HG03575 (cell line): ENCODE results near the gene FOS.

ENCODE experiments used
- ATAC-seq: cut with Tn5 transposase; IDR thresholded peaks from one replicate; pipeline ENCODE4 v1.9.1; 2021; ENCODE audit not compliant: unreplicated experiment, insufficient number of reproducible peaks, low FRiP score; ENCODE audit errors: extremely low read depth

FOS gene

DNA sequence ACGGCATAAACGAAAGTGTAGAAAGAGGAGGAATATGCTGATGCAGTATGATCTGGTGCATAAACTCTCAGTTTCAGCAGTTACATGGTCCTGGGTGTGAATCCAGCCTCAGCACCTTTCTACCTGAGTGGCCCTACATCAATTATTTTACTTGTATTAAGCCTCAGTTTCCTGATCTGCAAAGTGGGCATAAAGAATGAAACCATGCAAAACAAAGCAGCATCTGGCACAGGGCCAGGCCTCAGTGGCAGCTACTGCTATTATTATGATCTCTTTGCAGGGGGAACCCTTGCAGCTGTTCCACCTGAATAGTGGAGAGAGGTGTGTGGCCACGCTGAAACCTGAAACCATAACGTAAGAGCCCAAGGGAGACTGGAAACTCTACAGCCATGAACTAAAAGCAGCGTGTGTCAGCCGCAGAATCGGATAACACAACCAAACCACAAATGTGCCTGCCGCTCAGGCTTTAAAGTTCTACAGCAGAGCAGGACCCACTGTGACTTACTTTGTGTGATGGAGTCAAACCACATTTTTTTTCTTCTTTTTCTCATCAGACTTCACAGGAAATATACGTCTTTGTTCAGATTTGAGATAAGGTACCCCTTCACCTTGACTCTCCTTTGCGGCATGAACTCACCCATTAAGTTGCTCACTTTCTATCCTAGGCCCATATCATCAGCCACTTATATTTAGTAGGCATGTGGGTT is 29.2 kb upstream of the FOS start:
- ATAC-seq: peak; percentile 74

GRCh38 chr14:75249958-75250336 is 28.7 kb upstream of the FOS start:
- no peak for ATAC-seq

DNA sequence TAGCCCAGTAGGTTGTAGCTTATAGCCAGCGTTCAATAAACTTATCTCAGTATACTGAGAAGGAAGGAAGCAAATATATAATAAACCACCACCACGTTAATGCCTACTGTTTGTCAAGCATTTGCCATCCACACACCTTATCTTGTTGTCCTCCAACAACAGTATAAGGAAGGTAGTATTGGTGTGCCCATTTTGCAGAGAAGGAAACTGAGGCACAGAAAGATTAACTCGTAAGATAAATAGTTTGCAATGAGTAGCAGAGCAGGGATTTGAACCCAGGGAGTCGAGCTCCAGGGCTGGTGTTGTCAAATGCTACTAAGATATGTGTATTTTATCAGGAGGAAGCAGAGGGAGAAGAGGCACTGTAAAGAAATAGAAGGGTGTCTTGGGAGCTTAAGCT is 27.8 kb upstream of the FOS start:
- no peak for ATAC-seq

DNA sequence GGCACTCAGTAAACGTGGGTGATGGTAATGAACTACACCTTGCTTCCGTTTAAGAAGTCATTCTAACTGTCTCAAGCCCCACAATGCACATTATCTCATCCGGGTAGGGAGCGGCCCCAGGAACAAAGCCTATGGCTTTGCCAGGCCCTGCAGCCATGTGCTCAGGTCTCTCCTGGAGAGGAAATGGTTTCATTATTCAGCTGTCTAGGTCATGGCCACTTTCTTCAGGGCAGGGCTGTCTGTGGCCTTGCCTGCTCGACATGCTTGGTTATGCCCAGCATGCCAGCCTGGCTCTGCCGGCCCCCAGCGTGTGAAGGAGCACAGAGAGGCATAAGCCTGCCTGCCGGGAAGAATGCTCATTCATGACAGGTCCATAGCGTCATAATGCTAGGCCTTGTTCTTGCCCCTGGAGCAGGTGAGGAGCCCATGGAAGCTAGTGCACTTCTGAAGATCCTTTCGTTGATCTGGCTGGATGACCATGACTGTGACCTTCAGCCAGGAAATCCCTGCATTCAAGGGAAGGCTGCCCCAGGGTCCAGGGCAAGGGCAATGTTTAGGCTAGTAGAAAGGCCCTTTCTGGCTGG is 26.3 kb upstream of the FOS start:
- ATAC-seq: no peak

DNA sequence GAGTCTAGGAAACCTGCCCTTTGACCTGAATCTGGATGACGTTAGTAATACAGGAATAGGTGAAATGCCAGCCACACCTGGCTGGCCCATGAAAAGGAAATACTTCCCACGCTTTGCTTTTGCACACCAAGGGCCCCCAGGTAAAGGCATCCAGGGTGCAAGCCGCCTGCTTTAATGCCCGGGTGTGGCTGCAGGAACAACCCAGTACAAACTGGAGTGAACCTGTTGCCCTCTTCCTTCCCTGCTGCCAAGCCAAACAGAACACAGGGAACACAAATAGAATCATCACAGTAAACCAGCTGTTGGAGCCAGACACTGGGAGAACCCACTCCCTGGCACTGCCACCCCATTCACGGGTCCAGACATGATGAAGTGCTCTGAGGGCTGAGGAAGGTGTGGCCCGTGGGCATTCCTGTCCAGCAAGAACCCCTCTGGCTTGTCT is 24.2 kb upstream of the FOS start:
- ATAC-seq: no peak

- ATAC-seq: no peak
Measured at GRCh38 chr14:75254901-75255584, 23.6 kb upstream of the FOS start.

DNA sequence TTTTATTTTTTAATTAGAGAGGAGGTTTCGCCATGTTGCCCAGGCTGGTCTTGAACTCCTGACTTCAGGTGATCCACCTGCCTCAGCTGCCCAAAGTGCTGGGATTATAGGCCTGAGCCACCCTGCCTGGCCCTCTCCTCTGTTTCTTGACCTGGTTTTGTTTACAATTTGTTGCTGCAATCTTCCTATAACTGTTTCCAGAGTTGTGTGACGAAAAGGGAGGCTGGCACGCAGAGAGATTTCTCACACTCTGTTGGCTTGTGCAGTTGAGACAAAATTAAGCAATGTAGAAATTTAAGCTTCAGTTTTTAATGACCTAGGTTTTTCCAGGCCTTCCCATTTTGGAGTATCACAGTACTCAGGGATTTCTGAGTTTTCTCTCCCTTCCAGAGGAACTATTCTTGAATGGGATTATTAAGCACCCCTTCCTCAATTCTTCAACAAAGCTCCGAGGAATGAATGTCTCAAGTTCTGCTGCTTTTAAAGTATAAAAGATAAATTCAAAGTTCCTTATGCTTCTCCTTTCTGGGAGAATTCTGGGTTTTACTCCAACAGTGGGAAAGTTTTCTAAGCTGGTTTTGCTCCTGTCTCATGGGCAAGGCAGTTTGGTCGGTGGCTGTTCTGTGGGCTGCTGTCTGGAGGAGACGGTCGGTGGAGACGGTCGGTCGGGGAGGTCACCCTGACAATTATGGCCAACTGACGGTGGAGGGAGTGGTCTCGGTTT is 20.4 kb upstream of the FOS start:
- no peak for ATAC-seq

GRCh38 chr14:75258803-75259509 is 19.7 kb upstream of the FOS start:
- peak; percentile 88 for ATAC-seq

- no peak for ATAC-seq
Measured at GRCh38 chr14:75259510-75259855, 19.1 kb upstream of the FOS start.

- no peak for ATAC-seq
Measured at GRCh38 chr14:75260025-75260763, 18.4 kb upstream of the FOS start.

- ATAC-seq: no peak
Measured at GRCh38 chr14:75261820-75262219, 16.8 kb upstream of the FOS start.

- ATAC-seq: no peak
Measured at GRCh38 chr14:75262641-75263040, 16.0 kb upstream of the FOS start.

- no peak for ATAC-seq
Measured at GRCh38 chr14:75264036-75264435, 14.6 kb upstream of the FOS start.

GRCh38 chr14:75267141-75267721 is 11.4 kb upstream of the FOS start:
- ATAC-seq: no peak

DNA sequence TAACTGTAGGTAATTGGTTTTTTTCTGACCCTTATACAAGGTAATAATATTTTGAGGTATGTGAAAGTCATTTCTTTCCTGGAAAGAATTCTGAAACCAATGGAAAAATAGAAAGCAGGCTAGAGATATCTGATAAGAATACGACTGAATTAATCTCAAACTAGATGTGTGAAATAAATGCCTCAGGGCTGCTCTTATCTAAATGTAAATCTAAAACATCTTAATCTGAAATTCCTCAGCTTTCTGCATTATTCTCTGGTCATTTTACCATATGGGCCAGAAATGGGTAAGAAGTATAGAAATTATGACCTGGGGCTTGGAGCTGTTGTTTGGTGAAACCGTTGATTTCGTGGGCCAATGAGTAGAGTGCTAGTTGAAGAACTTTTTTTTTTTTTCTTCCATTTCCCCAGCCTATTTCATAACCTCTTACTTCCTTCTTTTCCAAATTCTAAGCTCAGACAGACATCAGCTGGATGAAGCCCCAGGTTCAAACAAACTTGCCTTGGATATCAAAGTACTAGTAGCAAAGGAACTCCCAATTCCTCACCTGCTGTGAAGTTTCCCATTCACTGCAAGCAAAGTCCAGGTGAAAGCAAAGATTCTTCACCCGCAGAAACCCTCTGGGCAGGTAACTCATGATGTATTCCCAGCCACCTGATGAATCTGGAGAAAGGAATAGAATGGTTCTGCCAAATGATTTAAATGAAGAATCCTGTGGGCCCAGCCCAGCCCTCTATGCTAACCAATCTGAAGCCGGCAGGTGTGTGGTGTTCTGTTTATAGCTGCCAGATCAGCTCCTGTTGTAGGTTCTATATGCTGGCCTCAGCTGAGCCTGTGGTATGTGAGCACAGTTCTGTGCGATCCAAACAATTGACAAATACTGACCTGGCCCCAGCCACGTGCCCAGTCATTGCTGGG is 9.7 kb upstream of the FOS start:
- ATAC-seq: no peak

DNA sequence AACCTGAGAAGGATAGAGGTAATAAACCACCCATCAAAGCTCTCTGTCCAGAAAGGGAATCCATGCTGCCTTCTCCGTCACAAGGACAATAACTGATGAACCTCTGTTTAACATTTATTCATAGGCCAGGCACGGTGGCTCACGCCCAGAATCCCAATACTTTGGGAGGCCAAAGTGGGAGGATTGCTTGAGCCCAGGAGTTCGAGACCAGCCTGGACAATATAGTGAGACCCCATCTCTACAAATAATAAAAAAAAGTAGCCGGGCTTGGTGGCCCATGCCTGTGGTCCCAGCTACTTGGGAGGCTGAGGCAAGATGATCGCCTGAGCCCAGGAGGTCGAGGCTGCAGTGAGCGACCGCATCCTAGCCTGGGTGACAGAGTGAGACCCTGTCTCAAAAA is 7.1 kb upstream of the FOS start:
- ATAC-seq: no peak

GRCh38 chr14:75273272-75274049 is 5.2 kb upstream of the FOS start:
- no peak for ATAC-seq
